HG02642 (cell line): ENCODE results near the gene SNX11.

Experiments used
- ATAC-seq: cut with Tn5 transposase; IDR thresholded peaks from one replicate; pipeline ENCODE4 v1.9.1; 2021; ENCODE audit warnings: mild to moderate bottlenecking; ENCODE audit not compliant: unreplicated experiment, poor library complexity

SNX11 gene

GRCh38 chr17:48155889-48156611 lies 48.5 kb downstream of the SNX11 start:
- no peak for ATAC-seq

- ATAC-seq = no peak
These were observed 51.7 kb downstream of the SNX11 start for GRCh38 chr17:48159232-48159631.

- ATAC-seq = no peak
These were observed 52.9 kb downstream of the SNX11 start for GRCh38 chr17:48160177-48161081.

- no peak for ATAC-seq
These were observed 53.8 kb downstream of the SNX11 start for GRCh38 chr17:48161127-48161905.

- no peak for ATAC-seq
These were observed 54.9 kb downstream of the SNX11 start for GRCh38 chr17:48162306-48162934.

GRCh38 chr17:48162946-48163506 lies 55.5 kb downstream of the SNX11 start:
- ATAC-seq = no peak

GRCh38 chr17:48163809-48164208 lies 56.2 kb downstream of the SNX11 start:
- no peak for ATAC-seq

GRCh38 chr17:48169926-48170325 lies 62.4 kb downstream of the SNX11 start:
- no peak for ATAC-seq
